RWPE1 (cell line): ENCODE results near the gene MTMR2.
"Not testable (repeated sequence)": the region's sequence is repeated elsewhere in the genome, so short reads cannot be mapped to it uniquely, and the experiment has no call there.

Experiments
- CTCF ChIA-PET: fragments of 350-600 bp; sonication (Branson Sonifier 250); formaldehyde crosslinking; extraction: SDS; loops from one replicate; lab custom pipeline; 2021; lab: Yijun Ruan, JAX
- POLR2A ChIA-PET: fragments of 400-600 bp; formaldehyde crosslinking; extraction: SDS; loops from one replicate; lab custom pipeline; 2020; ENCODE audit warnings: antibody characterized with exemption; ENCODE audit not compliant: low non-redundant PET; lab: Yijun Ruan, JAX
- DNase-seq: peaks from one replicate; pipeline ENCODE4 v3.0.0; 2012; ENCODE audit warnings: low spot score
- H3K27ac ChIP-seq: fragments of 450-650 bp; 2 replicates; pipeline ENCODE4 v1.5.1; 2017
- CTCF ChIP-seq: fragments of 450-650 bp; conservative IDR thresholded peaks from 2 replicates; pipeline ENCODE4 v1.5.1; 2017; ENCODE audit warnings: low read depth, mild to moderate bottlenecking

Gene MTMR2

GRCh38 chr11:95829580-95830259, 94.2 kb downstream of the MTMR2 start:
- CTCF ChIA-PET: no interaction called here
- DNase-seq: no peak
- POLR2A ChIA-PET: no interaction called here
- no peak for TF ChIP-seq CTCF
- H3K27ac ChIP-seq: no peak overlapping the region

GRCh38 chr11:95827696-95828095, 96.2 kb downstream of the MTMR2 start:
- no peak for DNase-seq
- no peak for TF ChIP-seq CTCF
- no peak overlapping the region for H3K27ac ChIP-seq
- CTCF ChIA-PET: no interaction called here
- POLR2A ChIA-PET: no interaction called here

GRCh38 chr11:95821640-95822039, 102.3 kb downstream of the MTMR2 start:
- ChIA-PET POLR2A (no interaction called here), CTCF (interaction anchor here (0.6 to 1.1 kb wide), 2 partner anchors 572 to 607 kb away, joined by 3 read pairs; no protein-coding TSS in a partner anchor)
- no peak for TF ChIP-seq CTCF
- DNase-seq: no peak
- H3K27ac ChIP-seq: no peak overlapping the region

- ChIA-PET CTCF (no interaction called here), POLR2A (no interaction called here)
- H3K27ac ChIP-seq: no peak overlapping the region
- DNase-seq: no peak
- no peak for TF ChIP-seq CTCF
Measured at GRCh38 chr11:95816037-95816436, 107.9 kb downstream of the MTMR2 start.

- CTCF ChIA-PET: interaction anchor here (0.6 kb wide), 2 partner anchors 613 to 879 kb away, joined by 3 to 4 read pairs; no protein-coding TSS in a partner anchor
- DNase-seq, POLR2A ChIA-PET, H3K27ac ChIP-seq: not testable (repeated sequence)
Measured at GRCh38 chr11:95811052-95811451, 112.9 kb downstream of the MTMR2 start.

GRCh38 chr11:95806464-95806863, 117.4 kb downstream of the MTMR2 start:
- DNase-seq, H3K27ac ChIP-seq, POLR2A ChIA-PET: not testable (repeated sequence)
- CTCF ChIA-PET: interaction anchor here (0.6 kb wide), 1 partner anchor 620 kb away, joined by 3 read pairs; no protein-coding TSS in a partner anchor

GRCh38 chr11:95805869-95806268, 118.0 kb downstream of the MTMR2 start:
- no peak for TF ChIP-seq CTCF
- CTCF ChIA-PET: no interaction called here
- no peak for DNase-seq
- no peak overlapping the region for H3K27ac ChIP-seq
- POLR2A ChIA-PET: no interaction called here

- TF ChIP-seq CTCF: no peak
- no peak for DNase-seq
- H3K27ac ChIP-seq: no peak overlapping the region
- POLR2A ChIA-PET: no interaction called here
- CTCF ChIA-PET: no interaction called here
Measured at GRCh38 chr11:95803973-95804372, 119.9 kb downstream of the MTMR2 start.
